Smooth muscle cell (in vitro differentiated cells): ENCODE data around the gene COL11A2. TPM values are rescaled to one million over a fixed set of nuclear protein-coding genes. Genes with fewer than 3 reads are reported as not detected.
A peak's percentile ranks its signal among the peaks of the same experiment; 100 is the strongest.

ENCODE experiments used
- DNase-seq: peaks from one replicate; lab custom pipeline; 2025; ENCODE audit not compliant: unreplicated experiment; lab: John Stamatoyannopoulos, UW
- H2AFZ ChIP-seq: fragments of 200-600 bp; sonication (generic); 2 replicates; pipeline ENCODE4 v1.6.0; 2016; ENCODE audit warnings: antibody characterized with exemption, low read depth, mild to moderate bottlenecking
- H3F3A ChIP-seq: fragments of 200-600 bp; sonication (generic); 2 replicates; pipeline ENCODE4 v1.6.0; 2017; ENCODE audit warnings: antibody characterized with exemption, low read depth
- H3K27ac ChIP-seq: fragments of 200-600 bp; sonication (generic); 2 replicates; pipeline ENCODE4 v1.5.1; 2016; ENCODE audit warnings: low read depth, mild to moderate bottlenecking
- H3K27me3 ChIP-seq: fragments of 200-600 bp; sonication (generic); 2 replicates; pipeline ENCODE4 v1.6.1; 2016; ENCODE audit warnings: low read depth, mild to moderate bottlenecking
- H3K36me3 ChIP-seq: fragments of 200-600 bp; sonication (generic); 2 replicates; pipeline ENCODE4 v1.5.1; 2016; ENCODE audit warnings: low read depth
- H3K4me1 ChIP-seq: fragments of 200-600 bp; sonication (generic); 2 replicates; pipeline ENCODE4 v1.5.1; 2016; ENCODE audit warnings: low read depth
- H3K4me2 ChIP-seq: fragments of 200-600 bp; sonication (generic); 2 replicates; pipeline ENCODE4 v1.6.0; 2016; ENCODE audit warnings: mild to moderate bottlenecking
- H3K4me3 ChIP-seq: fragments of 200-600 bp; sonication (generic); 2 replicates; pipeline ENCODE4 v1.5.1; 2016; ENCODE audit warnings: mild to moderate bottlenecking
- H3K79me2 ChIP-seq: fragments of 200-600 bp; sonication (generic); 2 replicates; pipeline ENCODE4 v1.6.0; 2016; ENCODE audit warnings: low read depth, mild to moderate bottlenecking
- H3K9ac ChIP-seq: fragments of 200-600 bp; sonication (generic); 2 replicates; pipeline ENCODE4 v1.6.0; 2016; ENCODE audit warnings: low read depth
- H3K9me3 ChIP-seq: fragments of 200-600 bp; sonication (generic); replicated peaks from 2 replicates; pipeline ENCODE4 v1.5.1; 2016; ENCODE audit warnings: low read depth
- H4K20me1 ChIP-seq: fragments of 200-600 bp; sonication (generic); 2 replicates; pipeline ENCODE4 v1.6.0; 2016; ENCODE audit warnings: low read depth
- CTCF ChIP-seq: fragments of 200-600 bp; sonication (generic); IDR thresholded peaks from 2 replicates; pipeline ENCODE4 v1.5.1; 2017; ENCODE audit warnings: borderline replicate concordance, mild to moderate bottlenecking, antibody characterized with exemption; ENCODE audit not compliant: insufficient read depth, poor library complexity, severe bottlenecking
- WGBS: methylation state at CpG from one replicate; pipeline ENCODE4 v1.1.7; 2016; ENCODE audit warnings: low lambda C conversion rate; 5-methylcytosine and 5-hydroxymethylcytosine counted together
- polyA plus RNA-seq: library from polyadenylated mRNA; unstranded; fragments of >200 nt; fragmentation: Nextera tagmentation; extraction: Ambion mirVana; gene quantifications from 2 replicates; pipeline ENCODE4 v1.2.1, GENCODE V29; 2016
- total RNA-seq: library from RNA; depleted of rRNA; stranded (reverse); fragments of >200 nt; gene quantifications from 2 replicates; pipeline ENCODE4 v1.2.3, GENCODE V29; 2014

The COL11A2 gene
- total and polyA plus RNA-seq, 2 experiments from 2014 or later: 0.36 to 1.2 TPM

- H3K4me3 ChIP-seq: peak within 1 kb of the TSS; percentile 83
- under 1% methylated on average over 55 of the region's 86 CpGs for WGBS
- TF ChIP-seq CTCF: no peak
- H2AFZ ChIP-seq: peak within 1 kb of the TSS; percentile 45
- peak within 1 kb of the TSS; percentile 94 for H3K27ac ChIP-seq
- peaks cover 15% of the 10 kb centered on the region for H3F3A ChIP-seq
- peak within 1 kb of the TSS; percentile 98 for H3K9ac ChIP-seq
- peak; percentile 62 for DNase-seq
- H3K9me3 ChIP-seq: no peaks in the 10 kb centered on the region
- peak within 1 kb of the TSS; percentile 95 for H3K4me2 ChIP-seq
- H3K4me1 ChIP-seq: peaks cover 39% of the 10 kb centered on the region
- no peaks in the 10 kb centered on the region for H3K36me3 ChIP-seq
- peaks cover 16% of the 10 kb centered on the region for H4K20me1 ChIP-seq
- H3K79me2 ChIP-seq: peaks cover 9% of the 10 kb centered on the region
- H3K27me3 ChIP-seq: no peaks in the 10 kb centered on the region
Observed at GRCh38 chr6:33208091-33208967, 16.1 kb upstream of the COL11A2 start, which contains the start of gene RING1. TSS of gene RING1 (plus strand) at chr6:33208500. CDS start at chr6:33208823, 323 bp downstream.

DNA sequence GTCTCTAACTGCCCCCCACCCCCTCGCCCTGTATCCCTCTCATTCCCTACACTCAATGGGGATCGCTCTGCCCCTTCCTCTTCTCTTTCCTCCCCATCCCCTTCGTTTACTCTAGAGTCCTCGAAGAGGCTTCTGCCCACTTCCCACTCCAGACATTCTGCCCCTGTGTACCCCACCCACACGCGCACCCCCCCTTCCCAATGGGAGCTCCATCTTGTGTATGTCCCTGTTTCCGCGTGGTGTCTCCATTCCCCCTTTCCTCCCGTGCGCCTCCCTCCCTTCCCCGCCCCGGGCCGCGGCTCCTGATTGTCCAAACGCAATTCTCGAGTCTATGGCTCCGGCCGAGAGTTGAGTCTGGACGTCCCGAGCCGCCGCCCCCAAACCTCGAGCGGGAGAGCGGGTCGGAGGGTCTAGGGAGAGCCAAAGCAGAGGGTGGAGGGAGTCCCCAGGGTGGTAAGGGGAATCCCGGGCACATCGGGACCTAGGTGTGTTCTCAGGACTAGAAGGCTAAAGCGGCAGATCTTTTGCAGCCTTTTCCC, 15.4 kb upstream of the COL11A2 start:
- peaks cover under 1% of the 10 kb centered on the region for H3K36me3 ChIP-seq
- WGBS: 1% methylated on average over 16 of the region's 29 CpGs
- peaks cover 33% of the 10 kb centered on the region for H3K4me1 ChIP-seq
- H3K4me2 ChIP-seq: peak overlapping the region; percentile 95
- peak overlapping the region; percentile 45 for H2AFZ ChIP-seq
- no peaks in the 10 kb centered on the region for H3K27me3 ChIP-seq
- peaks cover 15% of the 10 kb centered on the region for H3F3A ChIP-seq
- no peak for TF ChIP-seq CTCF
- H3K4me3 ChIP-seq: peak overlapping the region; percentile 83
- H4K20me1 ChIP-seq: peaks cover 23% of the 10 kb centered on the region
- DNase-seq: no peak
- peak overlapping the region; percentile 98 for H3K9ac ChIP-seq
- H3K9me3 ChIP-seq: no peaks in the 10 kb centered on the region
- peaks cover 16% of the 10 kb centered on the region for H3K79me2 ChIP-seq
- H3K27ac ChIP-seq: peak overlapping the region; percentile 94

GRCh38 chr6:33206864-33207551, 14.7 kb upstream of the COL11A2 start:
- no peak for TF ChIP-seq CTCF
- WGBS: 10% methylated on average over 8 of the region's 20 CpGs
- no peaks in the 10 kb centered on the region for H3K9me3 ChIP-seq
- peaks cover 6% of the 10 kb centered on the region for H3K36me3 ChIP-seq
- H3K27ac ChIP-seq: peak overlapping the region; percentile 94
- no peaks in the 10 kb centered on the region for H3K27me3 ChIP-seq
- DNase-seq: peak; percentile 44
- H3K9ac ChIP-seq: peak overlapping the region; percentile 98
- peaks cover 29% of the 10 kb centered on the region for H4K20me1 ChIP-seq
- H3F3A ChIP-seq: peaks cover 18% of the 10 kb centered on the region
- H3K4me2 ChIP-seq: peak overlapping the region; percentile 95
- H3K79me2 ChIP-seq: peaks cover 22% of the 10 kb centered on the region
- H2AFZ ChIP-seq: no peak overlapping the region
- peak overlapping the region; percentile 83 for H3K4me3 ChIP-seq
- peaks cover 35% of the 10 kb centered on the region for H3K4me1 ChIP-seq
